NCI-H2029 (cell line): ENCODE results near the gene KRTAP9-7.

ENCODE experiments used
- DNase-seq: peaks from one replicate; lab custom pipeline; 2025; lab: John Stamatoyannopoulos, UW

KRTAP9-7 gene

GRCh38 chr17:41271858-41272257, 3.6 kb upstream of the KRTAP9-7 start:
- no peak for DNase-seq

GRCh38 chr17:41278176-41278955, 2.9 kb downstream of the KRTAP9-7 start:
- no peak for DNase-seq

- DNase-seq = no peak
Observed at GRCh38 chr17:41284043-41284442, 8.5 kb downstream of the KRTAP9-7 start.

GRCh38 chr17:41284546-41284945, 9.0 kb downstream of the KRTAP9-7 start:
- no peak for DNase-seq

GRCh38 chr17:41287050-41287449, 11.6 kb downstream of the KRTAP9-7 start:
- no peak for DNase-seq

- no peak for DNase-seq
Observed at GRCh38 chr17:41294016-41294415, 18.5 kb downstream of the KRTAP9-7 start.

GRCh38 chr17:41296846-41297245, 21.3 kb downstream of the KRTAP9-7 start:
- DNase-seq = no peak

- no peak for DNase-seq
Observed at GRCh38 chr17:41298458-41299135, 23.1 kb downstream of the KRTAP9-7 start.

GRCh38 chr17:41301204-41301790, 25.8 kb downstream of the KRTAP9-7 start:
- no peak for DNase-seq

- no peak for DNase-seq
Observed at GRCh38 chr17:41301916-41302901, 26.7 kb downstream of the KRTAP9-7 start, which contains the start of gene KRTAP29-1. TSS of gene KRTAP29-1 (minus strand) at chr17:41302851. CDS start at chr17:41302851, 0 bp downstream.

GRCh38 chr17:41302981-41303380, 27.5 kb downstream of the KRTAP9-7 start:
- DNase-seq = no peak

GRCh38 chr17:41304091-41304490, 28.6 kb downstream of the KRTAP9-7 start:
- no peak for DNase-seq

GRCh38 chr17:41307647-41308046, 32.1 kb downstream of the KRTAP9-7 start:
- peak; percentile 26 for DNase-seq

GRCh38 chr17:41308251-41308917, 32.9 kb downstream of the KRTAP9-7 start:
- DNase-seq = peak; percentile 91

- peak; percentile 64 for DNase-seq
Observed at GRCh38 chr17:41308918-41309359, 33.4 kb downstream of the KRTAP9-7 start, which contains the start of gene KRTAP16-1. TSS of gene KRTAP16-1 (minus strand) at chr17:41309309. CDS start at chr17:41309253, 56 bp downstream.

- no peak for DNase-seq
Observed at GRCh38 chr17:41311111-41311510, 35.6 kb downstream of the KRTAP9-7 start.

- DNase-seq = no peak
Observed at GRCh38 chr17:41315204-41315794, 39.8 kb downstream of the KRTAP9-7 start, which contains the start of gene KRTAP17-1. TSS of gene KRTAP17-1 (minus strand) at chr17:41315710. CDS start at chr17:41315650, 60 bp downstream.

GRCh38 chr17:41315814-41316445, 40.4 kb downstream of the KRTAP9-7 start:
- no peak for DNase-seq

- no peak for DNase-seq
Observed at GRCh38 chr17:41318231-41318630, 42.7 kb downstream of the KRTAP9-7 start.
